GM19397 (cell line): Measurements from ENCODE around the gene CISD2.
"Not testable (repeated sequence)": the region's sequence is repeated elsewhere in the genome, so short reads cannot be mapped to it uniquely, and the experiment has no call there.

Experiments used
- ATAC-seq: cut with Tn5 transposase; IDR thresholded peaks from one replicate; pipeline ENCODE4 v1.9.1; 2021; ENCODE audit warnings: mild to moderate bottlenecking, moderate library complexity; ENCODE audit not compliant: unreplicated experiment

Gene CISD2

GRCh38 chr4:102849579-102850104 is 19.1 kb upstream of the CISD2 start:
- ATAC-seq: no peak

GRCh38 chr4:102850370-102850769 is 18.4 kb upstream of the CISD2 start:
- ATAC-seq: no peak

GRCh38 chr4:102858828-102859464 is 9.8 kb upstream of the CISD2 start:
- no peak for ATAC-seq

GRCh38 chr4:102860611-102861324 is 8.0 kb upstream of the CISD2 start:
- ATAC-seq: no peak

- ATAC-seq: no peak
These were observed 6.8 kb upstream of the CISD2 start for GRCh38 chr4:102862016-102862415.

GRCh38 chr4:102862747-102863146 is 6.0 kb upstream of the CISD2 start:
- ATAC-seq: no peak

GRCh38 chr4:102865327-102865726 is 3.5 kb upstream of the CISD2 start:
- ATAC-seq: not testable (repeated sequence)

GRCh38 chr4:102867278-102868152 is 1.3 kb upstream of the CISD2 start:
- no peak for ATAC-seq

- no peak for ATAC-seq
These were observed 525 bp upstream of the CISD2 start for GRCh38 chr4:102868153-102868780.

GRCh38 chr4:102869569-102870197 is 891 bp downstream of the CISD2 start:
- ATAC-seq: peak; percentile 25

- ATAC-seq: no peak
These were observed 3.0 kb downstream of the CISD2 start for GRCh38 chr4:102871772-102872171.

- not testable (repeated sequence) for ATAC-seq
These were observed 8.8 kb downstream of the CISD2 start for GRCh38 chr4:102877477-102878106.

- ATAC-seq: not testable (repeated sequence)
These were observed 9.6 kb downstream of the CISD2 start for GRCh38 chr4:102878349-102878748.

- no peak for ATAC-seq
These were observed 10.1 kb downstream of the CISD2 start for GRCh38 chr4:102878901-102879300.

- ATAC-seq: no peak
These were observed 12.6 kb downstream of the CISD2 start for GRCh38 chr4:102881343-102881742.

- ATAC-seq: no peak
These were observed 14.5 kb downstream of the CISD2 start for GRCh38 chr4:102883278-102883677.

- not testable (repeated sequence) for ATAC-seq
These were observed 19.8 kb downstream of the CISD2 start for GRCh38 chr4:102888570-102888969.

GRCh38 chr4:102889866-102890265 is 21.1 kb downstream of the CISD2 start:
- not testable (repeated sequence) for ATAC-seq

- not testable (repeated sequence) for ATAC-seq
These were observed 27.8 kb downstream of the CISD2 start for GRCh38 chr4:102896547-102896946.

GRCh38 chr4:102897610-102898009 is 28.8 kb downstream of the CISD2 start:
- not testable (repeated sequence) for ATAC-seq
